ENCODE data around the gene ATE1. TPM values are rescaled to one million over a fixed set of nuclear protein-coding genes. Genes with fewer than 3 reads are reported as not detected.

The ATE1 gene
- total RNA-seq, 4 donors from 2014 or later = 13.5 to 90.2 (median 27.7) TPM

DNA sequence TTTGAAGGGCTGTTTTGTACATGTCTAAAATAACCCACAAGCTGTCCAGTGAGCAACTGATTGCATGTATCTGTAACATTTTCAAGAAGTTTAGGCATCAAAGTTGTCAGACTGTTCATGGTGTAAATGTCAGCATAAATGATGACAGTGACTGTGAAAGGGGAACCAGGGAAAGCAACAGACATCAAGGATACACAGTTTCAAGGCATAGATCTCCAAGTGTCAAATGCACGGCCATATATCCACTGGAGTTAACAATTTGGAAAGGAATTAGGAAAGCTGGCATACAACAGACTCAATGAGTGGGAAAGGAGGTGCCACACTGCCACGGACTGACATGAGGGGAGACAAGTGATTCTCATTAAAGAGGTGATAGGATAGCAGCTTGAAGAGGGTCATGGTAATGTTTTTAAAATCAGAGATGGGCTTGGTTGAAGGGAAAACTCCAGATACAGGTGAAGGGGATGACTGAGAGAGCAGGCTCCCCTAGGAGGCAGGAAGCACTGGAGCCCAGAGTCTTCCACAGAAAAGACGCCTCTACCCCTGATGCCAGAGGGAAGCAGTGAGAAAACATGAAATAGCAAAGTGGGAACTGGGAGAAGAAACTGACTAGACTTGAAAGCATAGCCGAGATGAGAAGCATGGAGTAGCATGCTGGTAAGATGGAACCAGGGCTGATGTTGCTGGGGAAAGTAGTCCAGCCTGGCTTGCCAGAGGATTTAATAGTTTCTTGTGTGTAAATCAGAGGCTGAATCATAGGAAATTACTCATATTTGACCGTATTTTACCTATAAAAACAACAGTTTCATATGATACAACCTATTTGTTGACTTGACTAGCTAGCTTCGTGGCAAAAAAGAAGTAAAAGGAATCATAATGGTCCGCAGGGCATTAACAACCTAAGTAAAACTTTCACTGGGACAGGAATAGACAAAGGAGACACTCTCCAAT is 28.6 kb upstream of the ATE1 start:
- no peak for DNase-seq
- no peaks in the 10 kb centered on the region for H3K9me3 ChIP-seq
- TF ChIP-seq POLR2A (IDR thresholded peaks at IDR 0.05) = no peak
- TF ChIP-seq, protein P1, sequence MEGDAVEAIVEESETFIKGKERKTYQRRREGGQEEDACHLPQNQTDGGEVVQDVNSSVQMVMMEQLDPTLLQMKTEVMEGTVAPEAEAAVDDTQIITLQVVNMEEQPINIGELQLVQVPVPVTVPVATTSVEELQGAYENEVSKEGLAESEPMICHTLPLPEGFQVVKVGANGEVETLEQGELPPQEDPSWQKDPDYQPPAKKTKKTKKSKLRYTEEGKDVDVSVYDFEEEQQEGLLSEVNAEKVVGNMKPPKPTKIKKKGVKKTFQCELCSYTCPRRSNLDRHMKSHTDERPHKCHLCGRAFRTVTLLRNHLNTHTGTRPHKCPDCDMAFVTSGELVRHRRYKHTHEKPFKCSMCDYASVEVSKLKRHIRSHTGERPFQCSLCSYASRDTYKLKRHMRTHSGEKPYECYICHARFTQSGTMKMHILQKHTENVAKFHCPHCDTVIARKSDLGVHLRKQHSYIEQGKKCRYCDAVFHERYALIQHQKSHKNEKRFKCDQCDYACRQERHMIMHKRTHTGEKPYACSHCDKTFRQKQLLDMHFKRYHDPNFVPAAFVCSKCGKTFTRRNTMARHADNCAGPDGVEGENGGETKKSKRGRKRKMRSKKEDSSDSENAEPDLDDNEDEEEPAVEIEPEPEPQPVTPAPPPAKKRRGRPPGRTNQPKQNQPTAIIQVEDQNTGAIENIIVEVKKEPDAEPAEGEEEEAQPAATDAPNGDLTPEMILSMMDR (IDR thresholded peaks at IDR 0.05) = no peak
- H3K27ac ChIP-seq = no peak overlapping the region
- no peaks in the 10 kb centered on the region for H3K36me3 ChIP-seq
- intact Hi-C loops (cut with DNase I; ENCODE audit: low total_unique reads) = no loop called here
- no peaks in the 10 kb centered on the region for H3K27me3 ChIP-seq
- H3K4me3 ChIP-seq = no peak overlapping the region
- H3K4me1 ChIP-seq = no peaks in the 10 kb centered on the region

DNA sequence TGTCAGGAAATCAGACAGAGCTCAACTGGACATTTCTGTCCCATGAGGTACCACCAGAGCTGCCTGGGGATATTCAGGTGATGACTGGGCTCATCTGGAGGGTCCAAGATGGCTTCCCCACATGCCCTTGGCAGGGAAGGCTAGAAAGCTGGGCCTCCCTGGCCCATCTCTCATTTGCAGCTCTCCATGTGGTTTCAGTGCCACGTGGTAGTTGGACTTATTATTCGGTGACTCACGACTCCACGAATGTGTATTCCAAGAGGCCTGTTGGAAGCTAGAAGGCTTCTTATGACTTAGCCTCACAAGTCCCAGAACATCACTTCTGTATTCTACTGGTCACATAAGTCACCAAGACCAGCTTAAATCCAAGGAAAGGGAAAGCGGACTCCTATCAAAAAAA is 24.4 kb upstream of the ATE1 start:
- intact Hi-C loops (cut with DNase I; ENCODE audit: low total_unique reads) = no loop called here
- no peak for TF ChIP-seq POLR2A (IDR thresholded peaks at IDR 0.05)
- TF ChIP-seq, protein P1 (IDR thresholded peaks at IDR 0.05) = no peak
- Histone ChIP-seq H3K27me3 (no peaks in the 10 kb centered on the region), H3K27ac (no peak overlapping the region), H3K36me3 (no peaks in the 10 kb centered on the region), H3K4me1 (no peaks in the 10 kb centered on the region), H3K4me3 (no peak overlapping the region), H3K9me3 (no peaks in the 10 kb centered on the region)
- DNase-seq = no peak

DNA sequence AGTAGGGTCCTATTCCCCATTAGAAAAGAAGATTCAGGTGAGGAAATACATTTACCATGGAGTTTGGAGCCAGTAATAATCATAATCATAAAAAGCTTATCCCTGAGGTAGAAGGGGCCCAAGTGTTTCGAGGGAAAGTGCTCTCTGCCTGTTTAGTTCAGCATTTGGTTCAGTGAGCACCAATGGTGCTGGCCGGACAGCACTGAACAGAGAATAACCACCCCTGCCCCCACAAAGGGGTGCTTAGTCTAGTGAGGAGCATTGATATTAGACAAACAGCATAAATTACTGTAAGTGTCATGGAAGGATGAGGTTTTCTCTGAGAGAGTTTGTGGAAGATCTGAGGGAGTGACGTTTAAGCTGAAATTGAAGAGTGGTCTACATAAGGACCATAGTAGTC is 21.6 kb upstream of the ATE1 start:
- TF ChIP-seq POLR2A (IDR thresholded peaks at IDR 0.05) = no peak
- TF ChIP-seq, protein P1 (IDR thresholded peaks at IDR 0.05) = no peak
- no peaks in the 10 kb centered on the region for H3K36me3 ChIP-seq
- H3K9me3 ChIP-seq = no peaks in the 10 kb centered on the region
- H3K4me1 ChIP-seq = no peaks in the 10 kb centered on the region
- intact Hi-C loops (cut with DNase I; ENCODE audit: low total_unique reads) = no loop called here
- no peaks in the 10 kb centered on the region for H3K27me3 ChIP-seq
- H3K27ac ChIP-seq = no peak overlapping the region
- H3K4me3 ChIP-seq = no peak overlapping the region
- no peak for DNase-seq

DNA sequence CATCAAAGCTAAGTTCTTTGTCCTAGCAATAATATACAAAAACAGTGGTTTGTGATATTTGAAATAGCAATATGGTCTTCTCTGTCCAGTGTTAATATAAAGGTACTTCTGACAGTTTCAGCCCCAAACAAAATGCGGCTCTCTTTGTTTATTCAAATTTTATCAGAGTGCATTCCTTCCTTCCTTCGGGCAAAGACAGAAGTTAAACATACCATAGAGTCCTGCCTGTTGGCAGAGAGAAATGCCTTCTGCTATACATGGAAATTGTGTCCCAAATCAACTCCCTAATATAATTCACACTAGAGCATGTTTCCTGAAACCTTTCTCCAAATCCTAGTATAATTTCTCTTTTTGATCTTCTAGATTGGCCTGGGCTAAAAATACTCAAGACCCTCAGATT is 21.2 kb upstream of the ATE1 start:
- Histone ChIP-seq H3K27ac (no peak overlapping the region), H3K9me3 (no peaks in the 10 kb centered on the region), H3K4me3 (no peak overlapping the region), H3K36me3 (no peaks in the 10 kb centered on the region), H3K4me1 (no peaks in the 10 kb centered on the region), H3K27me3 (no peaks in the 10 kb centered on the region)
- DNase-seq = no peak
- TF ChIP-seq, protein P1 (IDR thresholded peaks at IDR 0.05) = no peak
- TF ChIP-seq POLR2A (IDR thresholded peaks at IDR 0.05) = no peak
- intact Hi-C loops (cut with DNase I; ENCODE audit: low total_unique reads) = no loop called here

Data from uterus (tissue), 4 donors.